ENCODE data around the gene SSR2.

Gene SSR2

GRCh38 chr1:156020293-156021092 is at the start of gene SSR2:
TSS of gene SSR2 (minus strand) at chr1:156020951. CDS start at chr1:156020167, 784 bp downstream.
- peak; percentile 94 for DNase-seq (ENCODE audit: low spot score)

GRCh38 chr1:156070548-156070947 is 49.8 kb upstream of the SSR2 start:
- no peak for DNase-seq (ENCODE audit: low spot score)

- no peak for DNase-seq (ENCODE audit: low spot score)
Observed at GRCh38 chr1:156069490-156070455, 49.0 kb upstream of the SSR2 start.

DNA sequence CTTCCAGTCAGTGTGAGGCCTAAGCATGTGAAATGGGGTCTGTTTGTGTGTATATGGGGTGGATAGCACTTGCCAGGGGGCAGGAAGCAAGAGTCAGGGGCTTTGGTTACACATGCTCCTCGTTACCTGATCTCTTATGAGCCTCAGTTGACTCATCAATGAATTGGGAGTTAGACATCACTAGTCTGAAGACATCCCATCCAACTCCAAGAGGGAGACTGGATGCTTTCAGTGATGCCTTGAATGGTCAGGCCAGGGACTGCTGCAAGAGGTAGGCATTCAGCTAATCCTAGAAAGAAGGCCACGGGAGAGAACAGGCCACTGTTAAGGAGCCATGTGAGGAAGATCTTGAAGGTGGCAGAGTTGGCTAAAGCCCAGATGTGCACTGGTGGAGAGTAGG is 46.5 kb upstream of the SSR2 start:
- no peak for DNase-seq (ENCODE audit: low spot score)

DNA sequence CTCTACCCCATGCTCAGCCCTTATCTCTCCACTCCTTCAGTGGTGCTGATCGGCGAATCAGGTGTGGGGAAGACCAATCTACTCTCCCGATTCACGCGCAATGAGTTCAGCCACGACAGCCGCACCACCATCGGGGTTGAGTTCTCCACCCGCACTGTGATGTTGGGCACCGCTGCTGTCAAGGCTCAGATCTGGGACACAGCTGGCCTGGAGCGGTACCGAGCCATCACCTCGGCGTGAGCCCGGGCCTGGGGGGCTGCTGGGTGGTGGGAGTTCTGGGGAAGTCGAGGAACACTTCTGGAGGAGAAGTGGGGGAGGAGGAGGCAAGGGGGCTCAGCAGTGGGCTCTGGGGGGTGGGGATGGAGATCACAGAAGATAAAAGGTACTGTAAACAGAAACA is 45.1 kb upstream of the SSR2 start:
- no peak for DNase-seq (ENCODE audit: low spot score)

- DNase-seq (ENCODE audit: low spot score), result no peak
Observed at GRCh38 chr1:156065212-156065611, 44.5 kb upstream of the SSR2 start.

DNA sequence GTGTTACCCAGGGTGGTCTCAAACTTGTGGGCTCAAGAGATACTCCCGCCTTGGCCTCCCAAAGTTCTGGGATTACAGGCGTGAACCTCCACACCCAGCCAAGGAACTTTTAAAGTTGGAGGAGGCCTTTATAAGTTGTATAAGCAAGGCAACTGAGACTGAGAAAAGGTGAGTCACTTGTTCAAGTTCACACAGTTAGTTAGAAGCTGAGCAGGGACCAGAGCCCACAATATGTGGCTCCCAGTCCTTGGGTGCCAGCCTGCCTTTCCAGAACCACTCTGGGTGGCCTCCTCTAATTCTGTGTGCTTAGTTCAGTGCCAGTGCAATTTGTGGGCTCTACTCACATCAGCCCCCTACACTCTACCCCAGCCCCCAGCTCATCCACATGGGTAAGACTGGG is 43.9 kb upstream of the SSR2 start:
- DNase-seq (ENCODE audit: low spot score), result no peak

GRCh38 chr1:156063997-156064285 is 43.2 kb upstream of the SSR2 start:
- no peak for DNase-seq (ENCODE audit: low spot score)

DNA sequence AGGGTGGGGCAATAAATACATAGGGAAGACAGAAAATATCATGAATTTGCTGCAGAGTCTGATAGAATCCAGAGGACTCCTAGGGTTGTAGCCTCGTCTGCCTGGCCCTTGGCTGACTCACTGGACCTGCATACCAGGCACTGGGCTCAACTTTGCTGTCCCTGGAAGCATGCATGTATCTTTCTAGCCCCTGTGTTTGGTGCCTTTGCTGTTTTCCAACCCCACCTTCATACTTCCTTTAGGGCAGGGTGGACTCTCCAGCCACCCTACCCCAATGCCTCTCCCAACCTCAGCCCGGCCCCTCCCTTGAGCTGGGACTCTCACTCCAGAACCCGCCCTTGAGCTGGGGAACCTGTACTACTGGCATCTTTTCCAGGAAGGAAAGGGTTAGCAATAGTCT is 41.4 kb upstream of the SSR2 start:
- DNase-seq (ENCODE audit: low spot score), result no peak

DNA sequence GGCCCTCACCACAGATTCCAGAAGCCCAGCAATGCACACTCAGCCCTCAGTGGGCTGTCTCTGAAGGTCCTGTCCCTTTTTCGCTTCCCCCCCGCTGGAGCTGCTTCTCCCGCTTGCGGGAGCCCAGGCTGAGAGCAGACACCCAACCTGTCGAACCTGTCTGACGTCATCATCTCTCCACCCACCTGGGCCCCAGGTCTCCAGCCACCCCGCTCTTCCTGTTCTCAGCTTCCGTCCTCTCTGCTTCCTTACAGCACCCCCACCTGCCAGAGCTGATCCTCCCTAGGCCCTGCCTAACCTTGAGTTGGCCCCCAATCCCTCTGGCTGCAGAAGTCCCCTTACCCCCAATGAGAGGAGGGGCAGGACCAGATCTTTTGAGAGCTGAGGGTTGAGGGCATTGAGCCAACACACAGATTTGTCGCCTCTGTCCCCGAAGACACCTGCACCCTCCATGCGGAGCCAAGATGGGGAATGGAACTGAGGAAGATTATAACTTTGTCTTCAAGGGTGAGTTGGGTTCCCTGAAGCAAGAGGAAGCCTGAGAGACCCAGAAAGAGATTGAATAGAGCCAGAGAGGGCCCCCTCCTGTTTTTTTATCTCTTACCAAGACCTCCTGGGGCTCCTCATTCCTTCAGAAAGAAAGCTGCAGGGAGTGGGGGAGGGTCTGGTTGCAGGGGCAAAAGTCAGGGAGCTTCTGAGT is 40.3 kb upstream of the SSR2 start, which contains the start of gene RAB25:
Gene RAB25, plus strand, starts transcription at position 224 of the 700 bp plus-strand sequence. Its CDS starts 241 bp downstream, at position 465.
- no peak for DNase-seq (ENCODE audit: low spot score)

DNA sequence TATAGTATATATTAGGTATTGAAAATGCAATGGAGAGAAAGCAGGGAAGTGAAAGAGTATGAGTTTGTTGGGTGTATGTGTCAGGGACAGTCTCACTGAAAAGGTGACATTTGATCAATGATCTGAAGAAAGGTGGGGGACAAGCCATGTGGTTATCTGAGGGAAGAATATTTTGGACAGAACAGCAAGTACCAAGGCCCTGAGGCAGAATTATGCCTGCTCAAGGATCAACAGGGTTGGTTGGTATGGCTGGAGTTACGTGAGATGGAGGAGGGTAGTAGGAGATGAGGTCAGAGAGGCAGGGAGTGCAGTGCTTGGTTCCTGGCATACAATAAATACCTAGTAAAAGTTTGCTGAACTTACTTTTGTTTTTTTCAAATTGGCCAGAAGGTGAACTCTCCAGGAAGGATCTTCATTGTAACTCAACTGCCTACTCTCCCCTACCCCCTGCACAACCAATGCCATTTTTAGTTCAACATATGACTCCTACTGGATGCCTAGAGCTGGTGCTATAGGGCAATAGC is 35.6 kb upstream of the SSR2 start:
- DNase-seq (ENCODE audit: low spot score), result no peak

DNA sequence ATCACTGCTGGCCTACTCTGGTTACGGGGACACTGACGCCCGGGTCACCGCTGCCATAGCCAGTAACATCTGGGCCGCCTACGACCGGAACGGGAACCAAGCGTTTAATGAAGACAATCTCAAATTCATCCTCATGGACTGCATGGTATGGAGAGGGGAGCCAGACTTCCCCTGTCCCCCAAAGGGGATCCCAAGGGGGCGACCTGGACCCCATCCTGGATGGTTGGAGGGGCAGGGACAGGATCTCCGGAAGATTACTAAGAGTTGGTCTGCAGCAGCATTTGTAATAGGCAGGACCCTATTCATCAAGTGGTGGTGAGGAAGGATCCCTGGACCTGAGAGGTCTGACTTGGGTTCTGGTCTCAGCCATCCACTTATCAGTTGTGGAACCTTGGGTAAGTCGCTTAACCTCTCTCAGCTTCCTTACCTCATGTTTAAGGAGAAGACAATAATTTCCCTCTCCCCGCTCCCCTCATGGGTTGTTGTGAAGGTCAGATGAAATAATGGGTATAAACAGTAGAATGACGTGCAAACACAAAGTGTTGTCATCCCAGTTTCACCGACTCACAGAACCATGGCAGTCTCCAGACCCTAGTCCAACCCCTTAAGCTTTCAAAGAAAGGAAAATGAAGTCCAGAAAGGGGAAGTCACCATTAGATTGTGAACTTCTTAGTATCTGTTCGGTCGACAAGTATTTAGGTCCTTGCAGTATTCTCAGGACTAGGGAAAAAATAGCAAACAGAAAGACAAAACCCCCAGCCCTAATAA is 34.7 kb upstream of the SSR2 start:
- DNase-seq (ENCODE audit: low spot score), result no peak

- DNase-seq (ENCODE audit: low spot score), result peak; percentile 97
Observed at GRCh38 chr1:156054500-156055280, 33.9 kb upstream of the SSR2 start, which contains the start of gene LAMTOR2. TSS of gene LAMTOR2 (plus strand) at chr1:156054782. CDS start at chr1:156054890, 108 bp downstream.

GRCh38 chr1:156053768-156054499 is 33.2 kb upstream of the SSR2 start, which contains the start of gene UBQLN4:
TSS of gene UBQLN4 (minus strand) at chr1:156053798. CDS start at chr1:156053701, 97 bp downstream.
- DNase-seq (ENCODE audit: low spot score), result peak; percentile 92

GRCh38 chr1:156052862-156053767 is 32.4 kb upstream of the SSR2 start:
- peak; percentile 84 for DNase-seq (ENCODE audit: low spot score)

DNA sequence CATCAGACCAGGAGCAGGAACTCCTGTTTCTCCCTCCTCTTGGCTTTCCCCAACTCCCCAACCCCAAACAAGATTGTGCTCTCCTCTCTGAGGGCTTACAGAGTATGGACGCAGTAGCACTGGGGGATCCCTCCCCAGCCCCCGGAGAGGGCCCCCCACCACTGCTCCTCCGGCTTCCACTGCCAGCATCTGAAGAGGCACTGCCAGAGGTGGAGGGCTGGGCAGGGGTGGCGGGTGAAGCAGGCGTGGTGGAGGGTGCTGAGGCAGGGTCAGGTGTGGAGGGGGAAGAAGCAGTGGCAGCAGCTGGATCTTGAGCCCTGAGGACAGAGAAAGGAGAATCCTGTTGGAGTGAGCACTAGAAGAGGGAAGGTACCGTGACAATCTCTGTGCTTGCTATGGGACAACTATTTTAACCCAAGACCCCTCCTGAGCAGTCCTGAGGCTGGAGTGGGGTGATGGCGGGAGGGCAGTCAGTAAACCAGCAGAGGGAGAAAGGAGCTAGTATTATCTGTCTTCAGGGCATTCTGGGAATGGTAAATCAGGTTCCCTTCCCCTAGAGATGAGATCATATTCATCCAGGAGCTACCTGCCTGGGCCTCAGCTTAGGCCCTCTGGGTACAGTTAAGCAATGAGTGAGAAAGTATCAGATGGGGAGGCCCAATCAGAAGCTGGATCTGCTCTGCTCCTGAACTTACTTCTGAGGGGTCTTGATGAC is 30.4 kb upstream of the SSR2 start:
- no peak for DNase-seq (ENCODE audit: low spot score)

DNA sequence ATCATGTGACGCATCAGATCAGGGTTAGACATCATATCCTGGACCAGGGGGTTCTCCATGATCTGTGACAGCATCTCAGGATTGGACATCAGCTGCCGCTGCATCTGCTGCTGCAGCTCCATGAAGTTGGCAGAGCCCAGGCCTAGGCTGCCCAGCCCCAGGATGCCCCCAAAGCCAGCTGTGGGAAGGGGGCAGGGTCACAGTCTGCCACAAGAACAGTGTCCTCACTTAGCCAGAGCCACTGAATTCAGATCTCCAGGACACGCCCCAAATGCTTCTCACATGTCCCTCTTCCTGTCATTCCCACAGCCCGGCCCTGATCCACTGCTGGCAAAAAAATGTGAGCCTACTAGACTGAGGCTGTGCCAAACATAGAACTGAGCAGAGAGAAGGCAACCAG is 29.6 kb upstream of the SSR2 start:
- DNase-seq (ENCODE audit: low spot score), result peak; percentile 59
